H1 (cell line): ENCODE results near the gene ADCY7. TPM values are rescaled to one million over a fixed set of nuclear protein-coding genes. Genes with fewer than 3 reads are reported as not detected.
A peak's percentile ranks its signal among the peaks of the same experiment; 100 is the strongest.

Experiments used
- CTCF ChIA-PET: fragments of 300-600 bp; sonication (Branson Sonifier 250); formaldehyde crosslinking; loops from one replicate; lab custom pipeline; 2021; ENCODE audit not compliant: partially characterized antibody; lab: Charles Lee
- POLR2A ChIA-PET: fragments of 300-600 bp; sonication (Branson Sonifier 250); formaldehyde crosslinking; loops from one replicate; lab custom pipeline; 2021; ENCODE audit warnings: inconsistent platforms; ENCODE audit not compliant: partially characterized antibody; lab: Charles Lee
- DNase-seq, 2 experiments: peaks; one replicate each; pipeline versions ENCODE4 v3.0.0 to v3.0.0-alpha.2; 2010 to 2022; ENCODE audit warnings: low spot score in 2 of 2, low read depth in 1 of 2, mixed read lengths in 1 of 2
- FAIRE-seq: peaks from 2 replicates; lab custom pipeline; 2011; peaks lifted over from hg19 to GRCh38; lab: Jason Lieb, UNC
- H2AFZ ChIP-seq: 2 replicates; pipeline ENCODE4 v1.8.1; 2012; ENCODE audit warnings: low read length, inconsistent platforms
- H2AK5ac ChIP-seq: 2 replicates; pipeline ENCODE4 v1.6.1; 2013; ENCODE audit warnings: low read depth, low read length
- H2BK120ac ChIP-seq: replicated peaks from 2 replicates; pipeline ENCODE3; 2013; ENCODE audit warnings: low read depth, low read length, inconsistent platforms
- H2BK12ac ChIP-seq: 2 replicates; pipeline ENCODE4 v1.6.1; 2013; ENCODE audit warnings: low read depth, low read length
- H2BK15ac ChIP-seq: 2 replicates; pipeline ENCODE4 v1.6.1; 2013; ENCODE audit warnings: low read length
- H2BK20ac ChIP-seq: 2 replicates; pipeline ENCODE4 v1.6.1; 2013; ENCODE audit warnings: low read length
- H2BK5ac ChIP-seq: 2 replicates; pipeline ENCODE4 v1.6.1; 2013; ENCODE audit warnings: low read depth, low read length
- H3K14ac ChIP-seq: 2 replicates; pipeline ENCODE4 v1.6.1; 2013; ENCODE audit warnings: inconsistent platforms; ENCODE audit not compliant: insufficient read length
- H3K18ac ChIP-seq: 2 replicates; pipeline ENCODE4 v1.6.1; 2013; ENCODE audit warnings: low read length; ENCODE audit errors: extremely low read depth
- H3K23ac ChIP-seq: 2 replicates; pipeline ENCODE4 v1.6.1; 2013; ENCODE audit warnings: inconsistent platforms; ENCODE audit not compliant: insufficient read length
- H3K23me2 ChIP-seq: 2 replicates; pipeline ENCODE4 v1.6.1; 2013; ENCODE audit warnings: low read depth, low read length
- H3K27ac ChIP-seq: 2 replicates; pipeline ENCODE4 v1.6.1; 2011; ENCODE audit warnings: low read depth, low read length, inconsistent platforms
- H3K27me3 ChIP-seq, 4 experiments: replicated peaks in 1 of 4; 1 replicate in 1 of 4; 2 replicates in 3 of 4; pipeline versions ENCODE4 v1.6.1 to v1.8.1; 2011 to 2013; ENCODE audit warnings: low read length in 3 of 4, mild to moderate bottlenecking in 3 of 4, inconsistent platforms in 2 of 4, mixed read lengths in 2 of 4, moderate library complexity in 1 of 4; ENCODE audit not compliant: control insufficient read depth in 3 of 4, insufficient read depth in 3 of 4; ENCODE audit errors: extremely low read depth in 1 of 4
- H3K36me3 ChIP-seq, 4 experiments: 2 replicates each; pipeline versions ENCODE4 v1.6.1 to v1.8.1; 2011 to 2013; ENCODE audit warnings: mild to moderate bottlenecking in 4 of 4, low read length in 3 of 4, moderate library complexity in 2 of 4, control low read depth in 1 of 4, inconsistent platforms in 1 of 4; ENCODE audit not compliant: insufficient read depth in 4 of 4, control insufficient read depth in 2 of 4
- H3K4ac ChIP-seq: replicated peaks from 2 replicates; pipeline ENCODE3; 2013; ENCODE audit warnings: low read length, low read depth, mixed read lengths, inconsistent platforms; ENCODE audit not compliant: insufficient read length
- H3K4me1 ChIP-seq, 4 experiments: replicated peaks in 1 of 4; 1 replicate in 1 of 4; 2 replicates in 3 of 4; pipeline versions ENCODE4 v1.6.1 to v1.8.1; 2011 to 2013; ENCODE audit warnings: low read length in 3 of 4, inconsistent platforms in 2 of 4, mixed read lengths in 1 of 4; ENCODE audit not compliant: insufficient read depth in 4 of 4, control insufficient read depth in 3 of 4
- H3K4me2 ChIP-seq, 2 experiments: 2 replicates each; pipeline versions ENCODE4 v1.6.1 to v1.8.1; 2011 to 2013; ENCODE audit warnings: low read depth in 2 of 2, low read length in 2 of 2, control low read depth in 1 of 2, inconsistent platforms in 1 of 2, mild to moderate bottlenecking in 1 of 2; ENCODE audit not compliant: insufficient read depth in 1 of 2
- H3K4me3 ChIP-seq, 4 experiments: fragments of 200-600, 300-600 bp in 1 of 4; sonication (generic), shearing (Covaris generic), sonication (Bioruptor Twin) in 1 of 4; 2 replicates each; pipeline versions ENCODE4 v1.5.1 to v1.8.1; 2011 to 2016; ENCODE audit warnings: low read length in 4 of 4, low read depth in 3 of 4, control low read depth in 2 of 4, inconsistent platforms in 2 of 4, mild to moderate bottlenecking in 2 of 4, mixed read lengths in 1 of 4, moderate library complexity in 1 of 4; ENCODE audit not compliant: insufficient read depth in 2 of 4; ENCODE audit errors: extremely low read depth in 1 of 4
- H3K56ac ChIP-seq: replicated peaks from 2 replicates; pipeline ENCODE3; 2013; ENCODE audit warnings: low read depth, mild to moderate bottlenecking, mixed read lengths, low read length, inconsistent platforms; ENCODE audit not compliant: insufficient read length
- H3K79me1 ChIP-seq: 2 replicates; pipeline ENCODE4 v1.6.1; 2013; ENCODE audit warnings: low read depth, low read length, control low read depth
- H3K79me2 ChIP-seq, 2 experiments: 2 replicates each; pipeline versions ENCODE4 v1.6.1 to v1.8.1; 2012 to 2013; ENCODE audit warnings: low read length in 2 of 2, mild to moderate bottlenecking in 2 of 2, inconsistent platforms in 1 of 2; ENCODE audit not compliant: insufficient read depth in 2 of 2, control insufficient read depth in 1 of 2
- H3K9ac ChIP-seq, 4 experiments: replicated peaks in 1 of 4; 1 replicate in 1 of 4; 2 replicates in 3 of 4; pipeline versions ENCODE4 v1.6.1 to v1.8.1; 2011 to 2013; ENCODE audit warnings: low read depth in 3 of 4, low read length in 3 of 4, control low read depth in 2 of 4, mild to moderate bottlenecking in 2 of 4, moderate library complexity in 2 of 4, inconsistent platforms in 1 of 4; ENCODE audit errors: extremely low read depth in 1 of 4
- H3K9me3 ChIP-seq, 2 experiments: 2 replicates each; pipeline versions ENCODE4 v1.6.1 to v1.8.1; 2012 to 2013; ENCODE audit warnings: mild to moderate bottlenecking in 2 of 2, moderate library complexity in 2 of 2, control low read depth in 1 of 2, inconsistent platforms in 1 of 2, low read depth in 1 of 2, low read length in 1 of 2, mixed read lengths in 1 of 2; ENCODE audit not compliant: insufficient read depth in 2 of 2
- H4K20me1 ChIP-seq, 2 experiments: replicated peaks in 1 of 2; 2 replicates each; pipeline versions ENCODE3 to v1.8.1; 2011 to 2013; ENCODE audit warnings: inconsistent platforms in 2 of 2, low read length in 2 of 2, mild to moderate bottlenecking in 1 of 2; ENCODE audit not compliant: insufficient read depth in 2 of 2, control insufficient read depth in 1 of 2
- H4K5ac ChIP-seq: 2 replicates; pipeline ENCODE4 v1.6.1; 2013; ENCODE audit warnings: low read length, low read depth, mixed read lengths, inconsistent platforms; ENCODE audit not compliant: insufficient read length
- H4K8ac ChIP-seq: 2 replicates; pipeline ENCODE4 v1.8.0; 2013; ENCODE audit warnings: mild to moderate bottlenecking, moderate library complexity, low read length, inconsistent platforms; ENCODE audit not compliant: insufficient read depth; ENCODE audit errors: extremely low read depth
- H4K91ac ChIP-seq: replicated peaks from 2 replicates; pipeline ENCODE3; 2013; ENCODE audit warnings: low read length, mixed read lengths, inconsistent platforms; ENCODE audit not compliant: insufficient read length
- BACH1 ChIP-seq: IDR thresholded peaks from 2 replicates; pipeline ENCODE4 v1.6.1; 2012; ENCODE audit warnings: low read length, improper control_type of control experiment
- KDM5A ChIP-seq: fragments of 200-600 bp; IDR thresholded peaks from 2 replicates; pipeline ENCODE4 v1.7.1; 2012; ENCODE audit warnings: mild to moderate bottlenecking, low read length, inconsistent platforms, mixed read lengths
- POLR2AphosphoS5 ChIP-seq: IDR thresholded peaks from 2 replicates; pipeline ENCODE4 v1.6.1; 2011; ENCODE audit warnings: low read depth, low read length
- RFX5 ChIP-seq: IDR thresholded peaks from 2 replicates; pipeline ENCODE4 v1.6.1; 2011; ENCODE audit warnings: low read depth, low read length, improper control_type of control experiment, borderline replicate concordance
- SAP30 ChIP-seq: fragments of 300-600 bp; sonication (generic); IDR thresholded peaks from 2 replicates; pipeline ENCODE4 v1.7.1; 2012; ENCODE audit warnings: low read length, moderate library complexity, mild to moderate bottlenecking, inconsistent platforms; ENCODE audit not compliant: insufficient read depth, insufficient replicate concordance
- SP4 ChIP-seq: IDR thresholded peaks from 2 replicates; pipeline ENCODE4 v1.6.1; 2012; ENCODE audit warnings: low read length, inconsistent platforms
- WGBS, 2 experiments: shearing (Covaris generic) in 1 of 2; methylation state at CpG; one replicate each; pipeline versions ENCODE4 v1.1.6 to v1.1.7; 2013 to 2015; ENCODE audit warnings: low lambda C conversion rate in 2 of 2, mixed read lengths in 2 of 2, inconsistent platforms in 1 of 2, low coverage in 1 of 2, missing lambda C conversion rate in 1 of 2; ENCODE audit not compliant: insufficient replicate concordance in 2 of 2, insufficient coverage in 1 of 2, insufficient read length in 1 of 2; ENCODE audit errors: extremely low coverage in 1 of 2, missing lambda C conversion rate in 1 of 2; 5-methylcytosine and 5-hydroxymethylcytosine counted together
- polyA plus RNA-seq, 7 experiments: library from polyadenylated mRNA; depleted of rRNA in 3 of 7; stranded (reverse) in 5 of 7; unstranded in 2 of 7; fragments of >200 nt in 5 of 7; fragments of 200-250 nt in 2 of 7; gene quantifications; 1 replicate in 5 of 7; 2 replicates in 1 of 7; 4 replicates in 1 of 7; pipeline versions ENCODE4 v1.2.1 to v1.2.3, GENCODE V29; 2011 to 2013; ENCODE audit warnings: missing spikeins in 2 of 7, mixed read lengths in 2 of 7
- total RNA-seq: library from RNA; stranded (reverse); fragmentation: NEBNext Ultra II Directional; extraction: Animal tissue kit (Norgen Biotek cat#: 25700); gene quantifications from 2 replicates; pipeline ENCODE4 v1.2.1, GENCODE V29; 2021
- TF ChIP-seq, protein P1 (sequence below): IDR thresholded peaks from 2 replicates; pipeline ENCODE4 v1.6.1; 2012; ENCODE audit warnings: inconsistent platforms

The ADCY7 gene
- total and polyA plus RNA-seq, 2 of the 8 experiments (the other 6 are each of a cell fraction or from before 2014, with no cell fraction given), result 2.4 to 5.1 TPM

DNA sequence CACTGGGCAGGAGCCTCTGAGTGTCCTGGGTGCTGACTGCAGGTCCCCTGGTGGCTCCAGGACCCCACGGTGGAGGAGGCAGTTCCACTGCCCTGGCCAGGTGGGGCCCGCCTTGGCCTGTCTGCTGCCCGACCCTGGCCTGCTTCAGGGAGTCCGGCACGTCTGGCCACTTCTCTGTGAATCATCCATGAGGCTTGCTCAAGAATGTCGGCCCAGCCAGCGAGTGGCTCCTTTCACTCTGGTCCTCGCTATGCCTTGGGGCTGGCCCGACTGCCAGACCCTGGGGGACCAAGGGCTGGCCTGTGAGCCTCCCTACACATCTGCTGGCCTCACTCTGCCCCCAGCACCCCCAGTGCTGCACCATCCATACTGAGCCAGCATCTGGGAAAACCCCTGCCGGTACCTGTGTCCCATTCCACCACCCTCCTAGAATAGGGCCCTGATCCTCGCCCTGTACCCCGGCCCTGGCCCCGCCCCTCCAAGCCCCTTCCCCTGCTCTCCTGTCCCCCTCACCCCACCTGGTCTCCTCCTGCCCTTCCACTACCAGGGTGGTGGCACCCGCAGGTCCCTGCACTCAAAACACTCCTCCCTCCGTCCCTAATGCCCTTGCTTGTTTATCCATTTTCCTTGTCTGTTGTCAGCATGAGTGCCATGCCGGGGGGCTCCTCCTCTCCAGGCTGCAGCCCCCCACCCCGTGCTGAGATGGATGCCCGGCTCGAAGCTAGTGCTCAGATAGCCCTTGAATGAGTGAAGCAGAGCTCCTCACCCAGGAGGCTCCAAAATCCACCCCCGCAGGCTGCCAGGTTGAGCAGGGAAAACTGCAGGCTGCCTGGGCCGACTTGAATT, 35.5 kb downstream of the ADCY7 start:
- CTCF ChIA-PET, result interaction anchor here (0.7 to 1.7 kb wide), 8 partner anchors 8 to 166 kb away, joined by 3 to 4 read pairs (median 3); no protein-coding TSS in a partner anchor
- Histone ChIP-seq H2BK120ac (no peak overlapping the region), H3K23ac (no peak overlapping the region), H3K9ac (no peak overlapping the region), H4K5ac (no peak overlapping the region), H2BK20ac (no peak overlapping the region), H2AK5ac (no peak overlapping the region), H2BK12ac (no peak overlapping the region), H2BK15ac (no peak overlapping the region), H3K4ac (no peak overlapping the region), H2BK5ac (no peak overlapping the region), H3K14ac (no peak overlapping the region)
- POLR2A ChIA-PET, result interaction anchor here (1.5 kb wide), 1 partner anchor 12 kb away, joined by 4 read pairs; no protein-coding TSS in a partner anchor
- peak in 1 of 2 experiments; percentile 45 for DNase-seq
- TF ChIP-seq KDM5A, result no peak
- TF ChIP-seq POLR2AphosphoS5, result no peak
- TF ChIP-seq SAP30, result no peak
- TF ChIP-seq RFX5, result no peak
- TF ChIP-seq SP4, result no peak
- TF ChIP-seq, protein P1, sequence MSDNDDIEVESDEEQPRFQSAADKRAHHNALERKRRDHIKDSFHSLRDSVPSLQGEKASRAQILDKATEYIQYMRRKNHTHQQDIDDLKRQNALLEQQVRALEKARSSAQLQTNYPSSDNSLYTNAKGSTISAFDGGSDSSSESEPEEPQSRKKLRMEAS, result no peak
- no peak for TF ChIP-seq BACH1
- TF ChIP-seq, all 59 proteins: peak for 0
- H3K27ac ChIP-seq, result no peak overlapping the region; the same call in 1 of the 2 replicates
- H3K18ac ChIP-seq, result no peak overlapping the region
- H3K4me2 ChIP-seq, result no peak overlapping the region
- no peaks in the 10 kb centered on the region for H4K20me1 ChIP-seq
- peak overlapping the region; percentile 21; the same call in 1 of the 2 replicates for H4K8ac ChIP-seq
- no peak overlapping the region for H4K91ac ChIP-seq
- FAIRE-seq, result no peak
- no peaks in the 10 kb centered on the region for H3K79me2 ChIP-seq
- H3K4me3 ChIP-seq, result no peak overlapping the region
- no peaks in the 10 kb centered on the region for H3K36me3 ChIP-seq
- H3K79me1 ChIP-seq, result no peaks in the 10 kb centered on the region
- no peaks in the 10 kb centered on the region for H3K23me2 ChIP-seq
- H3K9me3 ChIP-seq, result no peaks in the 10 kb centered on the region
- WGBS, 2 experiments, result 85% methylated on average over 16 of the region's 21 CpGs; no CpG with 5 or more reads in 1 of the 2 experiments
- no peak overlapping the region for H3K56ac ChIP-seq
- no peaks in the 10 kb centered on the region for H3K27me3 ChIP-seq
- no peak overlapping the region for H2AFZ ChIP-seq
- H3K4me1 ChIP-seq, result peaks cover 0 to 3% (median 0%) of the 10 kb centered on the region in 4 experiments; a peak in 1 of 7 replicates
